ENCODE measurements around the gene FMN2. TPM values are rescaled to one million over a fixed set of nuclear protein-coding genes. Genes with fewer than 3 reads are reported as not detected.

The FMN2 gene
- total RNA-seq, 1 donor from 2014 or later, result 4.3 TPM

GRCh38 chr1:240385985-240386978 lies 294.6 kb downstream of the FMN2 start:
- H3K36me3 Mint-ChIP-seq, result no peaks in the 10 kb centered on the region
- DNase-seq (ENCODE audit: extremely low spot score, unreplicated experiment), result no peak
- no peak overlapping the region for H3K4me3 Mint-ChIP-seq
- no peaks in the 10 kb centered on the region for H3K27me3 Mint-ChIP-seq
- no peaks in the 10 kb centered on the region for H3K9me3 Mint-ChIP-seq
- TF ChIP-seq, protein P1, sequence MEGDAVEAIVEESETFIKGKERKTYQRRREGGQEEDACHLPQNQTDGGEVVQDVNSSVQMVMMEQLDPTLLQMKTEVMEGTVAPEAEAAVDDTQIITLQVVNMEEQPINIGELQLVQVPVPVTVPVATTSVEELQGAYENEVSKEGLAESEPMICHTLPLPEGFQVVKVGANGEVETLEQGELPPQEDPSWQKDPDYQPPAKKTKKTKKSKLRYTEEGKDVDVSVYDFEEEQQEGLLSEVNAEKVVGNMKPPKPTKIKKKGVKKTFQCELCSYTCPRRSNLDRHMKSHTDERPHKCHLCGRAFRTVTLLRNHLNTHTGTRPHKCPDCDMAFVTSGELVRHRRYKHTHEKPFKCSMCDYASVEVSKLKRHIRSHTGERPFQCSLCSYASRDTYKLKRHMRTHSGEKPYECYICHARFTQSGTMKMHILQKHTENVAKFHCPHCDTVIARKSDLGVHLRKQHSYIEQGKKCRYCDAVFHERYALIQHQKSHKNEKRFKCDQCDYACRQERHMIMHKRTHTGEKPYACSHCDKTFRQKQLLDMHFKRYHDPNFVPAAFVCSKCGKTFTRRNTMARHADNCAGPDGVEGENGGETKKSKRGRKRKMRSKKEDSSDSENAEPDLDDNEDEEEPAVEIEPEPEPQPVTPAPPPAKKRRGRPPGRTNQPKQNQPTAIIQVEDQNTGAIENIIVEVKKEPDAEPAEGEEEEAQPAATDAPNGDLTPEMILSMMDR (conservative IDR thresholded peaks at IDR 0.05), result no peak
- H3K4me1 Mint-ChIP-seq (ENCODE audit: unreplicated experiment), result no peaks in the 10 kb centered on the region
- H3K27ac Mint-ChIP-seq, result no peak overlapping the region

DNA sequence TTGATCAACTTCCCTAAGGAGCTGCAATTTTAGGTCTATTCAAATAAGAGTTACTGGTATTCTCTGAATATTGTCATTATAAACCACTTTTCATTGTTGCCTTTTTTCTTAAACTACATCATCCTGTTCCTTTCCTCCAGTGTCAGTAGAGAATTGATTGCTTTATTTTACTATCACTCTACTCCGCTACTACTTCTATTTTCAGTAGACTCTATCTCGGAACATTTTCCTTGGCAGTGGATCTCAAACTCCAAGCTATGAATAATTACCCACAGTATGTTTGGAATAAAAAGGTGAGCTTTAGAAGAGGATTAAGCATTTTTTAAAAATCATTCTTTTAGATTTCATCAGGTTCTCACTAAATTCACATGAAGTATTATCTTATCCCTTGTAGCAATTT lies 295.4 kb downstream of the FMN2 start:
- H3K4me1 Mint-ChIP-seq (ENCODE audit: unreplicated experiment), result no peaks in the 10 kb centered on the region
- DNase-seq (ENCODE audit: extremely low spot score, unreplicated experiment), result no peak
- H3K9me3 Mint-ChIP-seq, result no peaks in the 10 kb centered on the region
- H3K36me3 Mint-ChIP-seq, result no peaks in the 10 kb centered on the region
- no peaks in the 10 kb centered on the region for H3K27me3 Mint-ChIP-seq
- no peak overlapping the region for H3K27ac Mint-ChIP-seq
- H3K4me3 Mint-ChIP-seq, result no peak overlapping the region
- TF ChIP-seq, protein P1 (conservative IDR thresholded peaks at IDR 0.05), result no peak

DNA sequence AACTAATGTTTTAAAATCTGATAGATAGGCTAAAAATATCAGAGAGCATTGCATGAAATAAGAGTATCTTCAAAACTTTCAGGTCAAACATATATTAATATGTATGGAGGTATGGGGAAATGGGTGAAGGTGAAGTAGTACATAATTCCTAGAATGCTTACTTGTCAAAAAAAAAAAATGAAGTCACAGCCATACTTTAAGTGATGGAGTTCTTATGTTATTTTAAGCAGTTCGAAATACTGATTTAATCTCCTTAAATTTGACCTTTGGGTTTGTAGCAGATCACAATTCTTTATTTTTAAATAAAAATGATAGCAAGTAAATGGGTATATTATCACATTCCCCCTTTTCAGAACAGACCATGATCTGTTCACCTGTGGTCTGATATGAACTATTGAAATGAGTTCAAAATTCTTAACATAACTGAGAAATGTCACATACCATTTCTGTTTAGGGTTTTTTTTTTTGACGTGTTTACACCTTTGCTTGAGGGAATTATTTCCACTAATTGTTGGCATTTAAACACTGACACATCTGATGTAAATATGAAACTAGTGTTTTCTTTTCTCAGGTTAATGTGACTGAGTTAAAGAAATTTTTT lies 300.1 kb downstream of the FMN2 start:
- Mint-ChIP-seq H3K27me3 (no peaks in the 10 kb centered on the region), H3K27ac (no peak overlapping the region), H3K4me1 (ENCODE audit: unreplicated experiment) (no peaks in the 10 kb centered on the region), H3K36me3 (no peaks in the 10 kb centered on the region), H3K9me3 (no peaks in the 10 kb centered on the region), H3K4me3 (no peak overlapping the region)
- TF ChIP-seq, protein P1 (conservative IDR thresholded peaks at IDR 0.05), result no peak
- DNase-seq (ENCODE audit: extremely low spot score, unreplicated experiment), result no peak

- Mint-ChIP-seq H3K36me3 (no peaks in the 10 kb centered on the region), H3K27me3 (no peaks in the 10 kb centered on the region), H3K4me3 (no peak overlapping the region), H3K4me1 (ENCODE audit: unreplicated experiment) (no peaks in the 10 kb centered on the region), H3K9me3 (no peaks in the 10 kb centered on the region), H3K27ac (no peak overlapping the region)
- no peak for DNase-seq (ENCODE audit: extremely low spot score, unreplicated experiment)
- TF ChIP-seq, protein P1 (conservative IDR thresholded peaks at IDR 0.05), result no peak
Observed at GRCh38 chr1:240394353-240394752, 302.7 kb downstream of the FMN2 start.

DNA sequence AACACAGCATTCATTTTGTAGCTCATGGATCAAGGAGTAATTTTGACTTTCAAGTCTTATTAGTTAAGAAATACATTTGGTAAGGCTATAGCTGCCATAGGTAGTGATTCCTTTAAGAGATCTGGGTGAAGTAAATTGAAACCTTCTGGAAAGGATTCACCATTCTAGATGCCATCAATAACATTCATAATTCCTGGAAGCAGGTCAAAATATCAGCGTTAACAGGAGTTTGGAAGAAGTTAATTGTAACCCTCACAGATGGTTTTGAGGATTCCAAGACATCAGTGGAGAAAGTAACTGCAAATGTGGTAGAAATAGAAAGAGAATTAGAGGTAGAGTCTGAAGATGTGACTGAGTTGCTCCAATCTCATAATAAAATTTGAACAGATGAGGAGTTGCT lies 303.7 kb downstream of the FMN2 start:
- H3K36me3 Mint-ChIP-seq, result no peaks in the 10 kb centered on the region
- no peaks in the 10 kb centered on the region for H3K9me3 Mint-ChIP-seq
- no peak for DNase-seq (ENCODE audit: extremely low spot score, unreplicated experiment)
- no peak overlapping the region for H3K4me3 Mint-ChIP-seq
- TF ChIP-seq, protein P1 (conservative IDR thresholded peaks at IDR 0.05), result no peak
- H3K27ac Mint-ChIP-seq, result no peak overlapping the region
- H3K27me3 Mint-ChIP-seq, result no peaks in the 10 kb centered on the region
- H3K4me1 Mint-ChIP-seq (ENCODE audit: unreplicated experiment), result no peaks in the 10 kb centered on the region

All from type B pancreatic cell (in vitro differentiated cells).